HepG2 (cell line): ENCODE results near the gene SLC2A8. TPM values are rescaled to one million over a fixed set of nuclear protein-coding genes. Genes with fewer than 3 reads are reported as not detected.

Experiments used
- ARNT ChIP-seq: fragments of 450-650 bp; IDR thresholded peaks from 2 replicates; pipeline ENCODE4 v1.6.1; 2017
- ESRRA ChIP-seq: sonication (generic); formaldehyde crosslinking; IDR thresholded peaks from 2 replicates; pipeline ENCODE4 v1.5.1; 2020; ENCODE audit warnings: mild to moderate bottlenecking, low read depth, missing genetic modification reagents
- LRRFIP1 ChIP-seq: sonication (generic); formaldehyde crosslinking; conservative IDR thresholded peaks from 2 replicates; pipeline ENCODE4 v1.4.0; 2020; ENCODE audit warnings: missing genetic modification reagents
- MTA3 ChIP-seq: sonication (generic); formaldehyde crosslinking; IDR thresholded peaks from 2 replicates; pipeline ENCODE4 v1.4.0; 2020; ENCODE audit warnings: missing genetic modification reagents
- MXI1 ChIP-seq: IDR thresholded peaks from 3 replicates; pipeline ENCODE4 v1.6.1; 2012; ENCODE audit warnings: low read depth, low read length, inconsistent platforms, borderline replicate concordance
- NFE2 ChIP-seq: sonication (generic); formaldehyde crosslinking; IDR thresholded peaks from 2 replicates; pipeline ENCODE4 v1.4.0; 2020; ENCODE audit warnings: missing genetic modification reagents
- NRL ChIP-seq: sonication (generic); formaldehyde crosslinking; IDR thresholded peaks from 2 replicates; pipeline ENCODE4 v1.5.0; 2020; ENCODE audit warnings: missing genetic modification reagents, mild to moderate bottlenecking, moderate library complexity, borderline replicate concordance
- SATB2 ChIP-seq: sonication (generic); formaldehyde crosslinking; IDR thresholded peaks from 2 replicates; pipeline ENCODE4 v1.5.0; 2020; ENCODE audit warnings: missing genetic modification reagents
- TFDP1 ChIP-seq: IDR thresholded peaks from 2 replicates; pipeline ENCODE4 v1.6.1; 2016; ENCODE audit warnings: missing compliant biosample characterization, missing genetic modification reagents, borderline replicate concordance
- TFDP2 ChIP-seq: sonication (generic); formaldehyde crosslinking; IDR thresholded peaks from 2 replicates; pipeline ENCODE4 v1.4.0; 2020; ENCODE audit warnings: missing genetic modification reagents
- ZBTB21 ChIP-seq: sonication (generic); formaldehyde crosslinking; IDR thresholded peaks from 2 replicates; pipeline ENCODE4 v1.4.0; 2020; ENCODE audit warnings: missing genetic modification reagents
- ZNF234 ChIP-seq: sonication (generic); formaldehyde crosslinking; conservative IDR thresholded peaks from 2 replicates; pipeline ENCODE4 v1.5.1; 2020; ENCODE audit warnings: mild to moderate bottlenecking, missing genetic modification reagents
- ZNF543 ChIP-seq: sonication (generic); formaldehyde crosslinking; IDR thresholded peaks from 2 replicates; pipeline ENCODE4 v1.4.0; 2020; ENCODE audit warnings: mild to moderate bottlenecking, missing genetic modification reagents
- ZNF790 ChIP-seq: sonication (generic); formaldehyde crosslinking; IDR thresholded peaks from 2 replicates; pipeline ENCODE4 v1.8.0; 2022; ENCODE audit warnings: missing genetic modification reagents, mild to moderate bottlenecking, borderline replicate concordance
- polyA plus RNA-seq, 8 experiments: library from polyadenylated mRNA; depleted of rRNA in 3 of 8; stranded (reverse) in 7 of 8; unstranded in 1 of 8; fragments of >200 nt; fragmentation: Illumina TruSeq in 4 of 8; extraction: Trizol in 4 of 8; gene quantifications; 2 replicates each; pipeline versions ENCODE4 v1.2.1 to v1.2.3, GENCODE V29; 2011 to 2016; ENCODE audit warnings: low read depth in 4 of 8, missing spikeins in 1 of 8, mixed read lengths in 1 of 8; ENCODE audit not compliant: insufficient read depth in 1 of 8
- total RNA-seq, 5 experiments: library from RNA; depleted of rRNA; stranded (reverse); fragments of >200 nt; fragmentation: Illumina TruSeq; extraction: Trizol; gene quantifications; 2 replicates each; pipeline ENCODE4 v1.2.3, GENCODE V29; 2016; ENCODE audit warnings: low read depth in 1 of 5
- TF ChIP-seq, protein P1 (sequence below): sonication (generic); formaldehyde crosslinking; IDR thresholded peaks from 2 replicates; pipeline ENCODE4 v1.5.0; 2020; ENCODE audit warnings: missing genetic modification reagents
- TF ChIP-seq, protein P2 (sequence below): sonication (generic); formaldehyde crosslinking; IDR thresholded peaks from 2 replicates; pipeline ENCODE4 v1.4.0; 2020; ENCODE audit warnings: mild to moderate bottlenecking, missing genetic modification reagents, borderline replicate concordance
- TF ChIP-seq, protein P3 (sequence below): IDR thresholded peaks from 2 replicates; pipeline ENCODE4 v1.6.1; 2016

The SLC2A8 gene
- total and polyA plus RNA-seq, 2 of the 13 experiments (the other 11 are each of a cell fraction or from before 2014, with no cell fraction given), result 22.6 to 48.6 TPM

DNA sequence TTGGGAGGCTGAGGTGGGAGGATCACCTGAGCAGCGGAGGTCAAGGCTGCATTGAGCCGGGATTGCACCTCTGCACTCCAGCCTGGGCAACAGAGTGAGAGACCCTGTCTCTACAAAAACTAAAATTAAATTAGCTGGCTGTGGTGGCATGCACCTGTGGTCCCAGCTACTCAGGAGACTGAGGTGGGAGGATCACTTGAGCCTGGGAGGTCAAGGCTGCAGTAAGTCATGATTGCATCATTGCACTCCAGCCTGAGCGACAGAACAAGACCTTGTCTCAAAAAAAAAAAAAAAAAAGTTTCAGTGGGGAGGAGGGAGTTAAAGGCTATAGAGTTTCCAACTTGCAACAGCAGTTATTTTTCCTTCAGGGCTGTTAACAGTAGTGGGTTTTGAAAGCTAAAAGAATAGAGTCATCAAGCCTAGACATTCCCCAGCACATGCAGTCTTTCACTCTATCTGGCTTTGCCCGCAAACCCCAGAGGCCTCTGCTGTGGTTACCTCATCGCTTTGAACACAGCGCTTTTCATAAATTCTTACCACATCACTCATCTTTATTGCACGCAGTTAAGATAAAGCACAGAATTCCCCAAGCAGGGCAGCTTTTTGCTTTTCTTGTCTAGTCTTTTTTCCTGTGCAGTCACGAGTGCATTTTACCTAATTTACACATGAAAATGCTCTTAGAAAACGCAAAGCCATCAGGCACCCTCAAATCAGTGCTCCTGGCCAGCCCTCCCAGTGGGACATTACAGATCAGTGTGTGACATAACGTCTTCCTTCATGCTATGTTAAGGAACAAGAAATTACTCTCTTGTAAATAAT, 8.7 kb upstream of the SLC2A8 start (continued):
- TF ChIP-seq ZNF790 (CRISPR knock-in tag) (no peak), SATB2 (CRISPR knock-in tag) (no peak), TFDP2 (CRISPR knock-in tag) (no peak), ARNT (no peak), ZNF543 (0 out of 2 replicates have a peak, but pooled peaks have one; percentile 64), ZBTB21 (peak; percentile 37; the same call in 1 of the 2 replicates), TFDP1 (CRISPR knock-in tag) (peak; percentile 34; the same call in 1 of the 2 replicates), NRL (CRISPR knock-in tag) (no peak), MTA3 (no peak), MXI1 (peak; percentile 40; the same call in 1 of the 3 replicates), NFE2 (CRISPR knock-in tag) (no peak), ZNF234 (CRISPR knock-in tag) (no peak), ESRRA (CRISPR knock-in tag) (no peak), LRRFIP1 (CRISPR knock-in tag) (no peak)
- TF ChIP-seq, protein P1, sequence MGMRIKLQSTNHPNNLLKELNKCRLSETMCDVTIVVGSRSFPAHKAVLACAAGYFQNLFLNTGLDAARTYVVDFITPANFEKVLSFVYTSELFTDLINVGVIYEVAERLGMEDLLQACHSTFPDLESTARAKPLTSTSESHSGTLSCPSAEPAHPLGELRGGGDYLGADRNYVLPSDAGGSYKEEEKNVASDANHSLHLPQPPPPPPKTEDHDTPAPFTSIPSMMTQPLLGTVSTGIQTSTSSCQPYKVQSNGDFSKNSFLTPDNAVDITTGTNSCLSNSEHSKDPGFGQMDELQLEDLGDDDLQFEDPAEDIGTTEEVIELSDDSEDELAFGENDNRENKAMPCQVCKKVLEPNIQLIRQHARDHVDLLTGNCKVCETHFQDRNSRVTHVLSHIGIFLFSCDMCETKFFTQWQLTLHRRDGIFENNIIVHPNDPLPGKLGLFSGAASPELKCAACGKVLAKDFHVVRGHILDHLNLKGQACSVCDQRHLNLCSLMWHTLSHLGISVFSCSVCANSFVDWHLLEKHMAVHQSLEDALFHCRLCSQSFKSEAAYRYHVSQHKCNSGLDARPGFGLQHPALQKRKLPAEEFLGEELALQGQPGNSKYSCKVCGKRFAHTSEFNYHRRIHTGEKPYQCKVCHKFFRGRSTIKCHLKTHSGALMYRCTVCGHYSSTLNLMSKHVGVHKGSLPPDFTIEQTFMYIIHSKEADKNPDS (CRISPR knock-in tag), result no peak
- TF ChIP-seq, protein P2, sequence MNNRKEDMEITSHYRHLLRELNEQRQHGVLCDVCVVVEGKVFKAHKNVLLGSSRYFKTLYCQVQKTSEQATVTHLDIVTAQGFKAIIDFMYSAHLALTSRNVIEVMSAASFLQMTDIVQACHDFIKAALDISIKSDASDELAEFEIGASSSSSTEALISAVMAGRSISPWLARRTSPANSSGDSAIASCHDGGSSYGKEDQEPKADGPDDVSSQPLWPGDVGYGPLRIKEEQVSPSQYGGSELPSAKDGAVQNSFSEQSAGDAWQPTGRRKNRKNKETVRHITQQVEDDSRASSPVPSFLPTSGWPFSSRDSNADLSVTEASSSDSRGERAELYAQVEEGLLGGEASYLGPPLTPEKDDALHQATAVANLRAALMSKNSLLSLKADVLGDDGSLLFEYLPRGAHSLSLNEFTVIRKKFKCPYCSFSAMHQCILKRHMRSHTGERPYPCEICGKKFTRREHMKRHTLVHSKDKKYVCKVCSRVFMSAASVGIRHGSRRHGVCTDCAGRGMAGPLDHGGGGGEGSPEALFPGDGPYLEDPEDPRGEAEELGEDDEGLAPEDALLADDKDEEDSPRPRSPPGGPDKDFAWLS (CRISPR knock-in tag), result no peak
- TF ChIP-seq, protein P3, sequence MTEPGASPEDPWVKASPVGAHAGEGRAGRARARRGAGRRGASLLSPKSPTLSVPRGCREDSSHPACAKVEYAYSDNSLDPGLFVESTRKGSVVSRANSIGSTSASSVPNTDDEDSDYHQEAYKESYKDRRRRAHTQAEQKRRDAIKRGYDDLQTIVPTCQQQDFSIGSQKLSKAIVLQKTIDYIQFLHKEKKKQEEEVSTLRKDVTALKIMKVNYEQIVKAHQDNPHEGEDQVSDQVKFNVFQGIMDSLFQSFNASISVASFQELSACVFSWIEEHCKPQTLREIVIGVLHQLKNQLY (CRISPR knock-in tag), result 0 out of 2 replicates have a peak, but pooled peaks have one; percentile 19
